ENCODE measurements around the gene HLF. TPM values are rescaled to one million over a fixed set of nuclear protein-coding genes. Genes with fewer than 3 reads are reported as not detected.

HLF gene
- total and polyA plus RNA-seq, 2 donors (not counting 3 experiments of a cell fraction or from before 2014, with no cell fraction given), result not detected

DNA sequence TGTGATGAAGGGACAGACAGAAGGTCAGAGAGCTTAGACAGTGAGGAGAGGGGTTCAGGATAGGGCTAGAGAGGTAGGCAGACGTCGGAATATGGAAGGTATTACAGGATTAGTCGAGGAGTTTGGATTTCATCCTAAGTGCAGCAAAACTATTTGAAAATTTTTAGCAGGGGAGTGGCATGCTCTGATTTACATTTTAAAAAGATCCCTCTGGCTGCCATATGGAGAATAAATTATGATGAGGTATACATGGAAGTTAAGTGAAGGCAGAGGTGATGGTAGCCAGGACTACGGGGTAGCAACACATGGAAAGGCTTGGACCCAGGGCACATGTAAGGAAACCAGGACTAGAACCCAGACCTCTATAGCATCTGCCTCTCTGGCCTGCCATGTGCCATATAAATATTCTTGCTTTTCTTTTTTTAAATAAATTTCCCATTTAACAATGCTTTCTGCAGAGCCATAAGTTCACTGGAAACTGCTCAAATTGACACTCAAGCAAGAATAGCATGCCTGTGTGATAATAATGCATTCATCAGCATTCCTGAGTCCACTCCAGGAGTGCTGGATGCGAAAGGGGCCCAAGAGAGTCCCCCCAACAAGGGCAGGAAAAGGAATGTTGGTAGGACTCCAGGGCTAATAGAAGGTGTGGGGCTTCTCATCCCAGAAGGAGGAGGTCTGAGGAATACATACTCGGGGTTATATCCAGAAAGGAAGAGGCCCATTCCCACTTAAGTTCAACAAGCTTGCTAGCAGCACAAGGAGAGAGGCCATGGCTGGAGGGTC, 78.2 kb downstream of the HLF start:
- dilution Hi-C loops (cut with MboI; ENCODE audit: extremely low pct_ligation_motif_present, low sequenced_read_pairs) (no loop called here), intact Hi-C loops (cut with micrococcal nuclease) (no loop called here)
- CTCF ChIA-PET, result interaction anchor here (0.8 to 1.0 kb wide), 2 partner anchors 11 to 20 kb away, joined by 3 read pairs; no protein-coding TSS in a partner anchor
- Histone ChIP-seq H3K9me1 (replicated peaks; ENCODE audit: control insufficient read depth, extremely low read depth, insufficient read depth, low read length) (no peaks in the 10 kb centered on the region), H3K79me2 (ENCODE audit: control insufficient read depth, insufficient read depth, low read length) (no peaks in the 10 kb centered on the region), H3K36me3 (ENCODE audit: control insufficient read depth in 2 of 2, extremely low read depth in 1 of 2, insufficient read depth in 2 of 2, low read length in 2 of 2) (no peaks in the 10 kb centered on the region), H3K9me3 (replicated peaks; ENCODE audit: control insufficient read depth, insufficient read depth, low read length) (no peaks in the 10 kb centered on the region), H3K27ac (ENCODE audit: insufficient read depth, low read depth, low read length) (no peak overlapping the region), H3K9ac (replicated peaks; ENCODE audit: extremely low read depth, insufficient read depth, low read length) (no peak overlapping the region), H4K20me1 (replicated peaks; ENCODE audit: control insufficient read depth, extremely low read depth, insufficient read depth, low read length) (no peaks in the 10 kb centered on the region), H3K4me2 (ENCODE audit: insufficient read depth, low read length) (no peak overlapping the region), H2AFZ (ENCODE audit: low read depth, low read length) (no peak overlapping the region), H3K4me1 (ENCODE audit: control insufficient read depth, extremely low read depth, insufficient read depth, low read length) (no peaks in the 10 kb centered on the region), H3K4me3 (replicated peaks in 1 of 3; ENCODE audit: insufficient read depth in 1 of 3, low read depth in 1 of 3, low read length in 3 of 3) (no peak overlapping the region), H3K27me3 (ENCODE audit: control insufficient read depth in 2 of 2, insufficient read depth in 2 of 2, low read length in 2 of 2) (peaks cover 2 to 7% of the 10 kb centered on the region in 2 experiments)
- no TSS peak for BruUV-seq (replicated peaks)
- FAIRE-seq (no peak), DNase-seq (ENCODE audit: low read depth, low spot score) (no peak)
- TF ChIP-seq, protein P1, sequence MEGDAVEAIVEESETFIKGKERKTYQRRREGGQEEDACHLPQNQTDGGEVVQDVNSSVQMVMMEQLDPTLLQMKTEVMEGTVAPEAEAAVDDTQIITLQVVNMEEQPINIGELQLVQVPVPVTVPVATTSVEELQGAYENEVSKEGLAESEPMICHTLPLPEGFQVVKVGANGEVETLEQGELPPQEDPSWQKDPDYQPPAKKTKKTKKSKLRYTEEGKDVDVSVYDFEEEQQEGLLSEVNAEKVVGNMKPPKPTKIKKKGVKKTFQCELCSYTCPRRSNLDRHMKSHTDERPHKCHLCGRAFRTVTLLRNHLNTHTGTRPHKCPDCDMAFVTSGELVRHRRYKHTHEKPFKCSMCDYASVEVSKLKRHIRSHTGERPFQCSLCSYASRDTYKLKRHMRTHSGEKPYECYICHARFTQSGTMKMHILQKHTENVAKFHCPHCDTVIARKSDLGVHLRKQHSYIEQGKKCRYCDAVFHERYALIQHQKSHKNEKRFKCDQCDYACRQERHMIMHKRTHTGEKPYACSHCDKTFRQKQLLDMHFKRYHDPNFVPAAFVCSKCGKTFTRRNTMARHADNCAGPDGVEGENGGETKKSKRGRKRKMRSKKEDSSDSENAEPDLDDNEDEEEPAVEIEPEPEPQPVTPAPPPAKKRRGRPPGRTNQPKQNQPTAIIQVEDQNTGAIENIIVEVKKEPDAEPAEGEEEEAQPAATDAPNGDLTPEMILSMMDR (IDR thresholded peaks at IDR 0.05; ENCODE audit: extremely low read depth in 1 of 2, insufficient read depth in 1 of 2, low read depth in 1 of 2, low read length in 2 of 2), result no peak
- TF ChIP-seq MAX (IDR thresholded peaks at IDR 0.05; ENCODE audit: insufficient read depth, insufficient read length) (no peak), MYC (IDR thresholded peaks at IDR 0.05; ENCODE audit: low read depth, low read length) (no peak), JUN (IDR thresholded peaks at IDR 0.05; ENCODE audit: borderline replicate concordance, insufficient read depth, insufficient read length, low read depth) (no peak), EZH2 (IDR thresholded peaks at IDR 0.05; ENCODE audit: borderline replicate concordance, low read depth, low read length, severe bottlenecking) (no peak), POLR2A (IDR thresholded peaks at IDR 0.05; ENCODE audit: low read depth, low read length) (no peak), GATA2 (IDR thresholded peaks at IDR 0.05; ENCODE audit: insufficient read depth, insufficient read length, low read depth, low read length) (no peak), POLR2AphosphoS5 (IDR thresholded peaks at IDR 0.05; ENCODE audit: insufficient read depth, low read depth, low read length) (no peak), FOS (IDR thresholded peaks at IDR 0.05; ENCODE audit: borderline replicate concordance, insufficient read depth, low read length) (no peak)
- POLR2A ChIA-PET, result no interaction called here

All from endothelial cell of umbilical vein (primary cell).